ENCODE data around the gene SPATA31D3. TPM values are rescaled to one million over a fixed set of nuclear protein-coding genes. Genes with fewer than 3 reads are reported as not detected.

SPATA31D3 gene
- total RNA-seq, 2 donors from 2014 or later, result not detected

DNA sequence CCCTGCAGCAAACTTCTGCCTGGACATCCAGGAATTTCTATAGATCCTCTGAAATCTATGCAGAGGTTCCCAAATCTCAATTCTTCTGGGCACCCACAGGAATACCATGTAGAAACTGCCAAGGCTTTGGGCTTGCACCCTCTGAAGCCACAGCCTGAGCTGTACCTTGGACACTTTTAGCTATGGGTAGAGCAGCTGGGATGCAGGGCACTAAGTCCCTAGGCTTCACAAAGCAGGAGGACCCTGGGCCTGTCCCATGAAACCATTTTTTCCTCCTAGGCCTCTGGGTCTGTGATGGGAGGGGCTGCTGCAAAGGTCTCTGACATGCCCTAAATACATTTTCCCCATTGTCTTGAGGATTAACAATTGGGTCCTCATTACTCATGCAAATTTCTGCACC, 12.3 kb downstream of the SPATA31D3 start:
- no peaks in the 10 kb centered on the region for H3K4me1 ChIP-seq
- peaks cover 0 to 11% (median 0%) of the 10 kb centered on the region in 3 donors for H3K9me3 ChIP-seq
- TF ChIP-seq, protein P1, sequence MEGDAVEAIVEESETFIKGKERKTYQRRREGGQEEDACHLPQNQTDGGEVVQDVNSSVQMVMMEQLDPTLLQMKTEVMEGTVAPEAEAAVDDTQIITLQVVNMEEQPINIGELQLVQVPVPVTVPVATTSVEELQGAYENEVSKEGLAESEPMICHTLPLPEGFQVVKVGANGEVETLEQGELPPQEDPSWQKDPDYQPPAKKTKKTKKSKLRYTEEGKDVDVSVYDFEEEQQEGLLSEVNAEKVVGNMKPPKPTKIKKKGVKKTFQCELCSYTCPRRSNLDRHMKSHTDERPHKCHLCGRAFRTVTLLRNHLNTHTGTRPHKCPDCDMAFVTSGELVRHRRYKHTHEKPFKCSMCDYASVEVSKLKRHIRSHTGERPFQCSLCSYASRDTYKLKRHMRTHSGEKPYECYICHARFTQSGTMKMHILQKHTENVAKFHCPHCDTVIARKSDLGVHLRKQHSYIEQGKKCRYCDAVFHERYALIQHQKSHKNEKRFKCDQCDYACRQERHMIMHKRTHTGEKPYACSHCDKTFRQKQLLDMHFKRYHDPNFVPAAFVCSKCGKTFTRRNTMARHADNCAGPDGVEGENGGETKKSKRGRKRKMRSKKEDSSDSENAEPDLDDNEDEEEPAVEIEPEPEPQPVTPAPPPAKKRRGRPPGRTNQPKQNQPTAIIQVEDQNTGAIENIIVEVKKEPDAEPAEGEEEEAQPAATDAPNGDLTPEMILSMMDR (IDR thresholded peaks at IDR 0.05), result no peak
- no peak for TF ChIP-seq POLR2A (IDR thresholded peaks at IDR 0.05)
- H3K27me3 ChIP-seq, result no peaks in the 10 kb centered on the region
- no peaks in the 10 kb centered on the region for H3K36me3 ChIP-seq (replicated peaks in 1 of 2; ENCODE audit: insufficient read depth in 1 of 2, low read depth in 2 of 2)
- no peak for ATAC-seq
- DNase-seq, result no peak
- no peak overlapping the region for H3K27ac ChIP-seq
- no peak overlapping the region for H3K4me3 ChIP-seq
- intact Hi-C loops (cut with DNase I), result no loop called here

DNA sequence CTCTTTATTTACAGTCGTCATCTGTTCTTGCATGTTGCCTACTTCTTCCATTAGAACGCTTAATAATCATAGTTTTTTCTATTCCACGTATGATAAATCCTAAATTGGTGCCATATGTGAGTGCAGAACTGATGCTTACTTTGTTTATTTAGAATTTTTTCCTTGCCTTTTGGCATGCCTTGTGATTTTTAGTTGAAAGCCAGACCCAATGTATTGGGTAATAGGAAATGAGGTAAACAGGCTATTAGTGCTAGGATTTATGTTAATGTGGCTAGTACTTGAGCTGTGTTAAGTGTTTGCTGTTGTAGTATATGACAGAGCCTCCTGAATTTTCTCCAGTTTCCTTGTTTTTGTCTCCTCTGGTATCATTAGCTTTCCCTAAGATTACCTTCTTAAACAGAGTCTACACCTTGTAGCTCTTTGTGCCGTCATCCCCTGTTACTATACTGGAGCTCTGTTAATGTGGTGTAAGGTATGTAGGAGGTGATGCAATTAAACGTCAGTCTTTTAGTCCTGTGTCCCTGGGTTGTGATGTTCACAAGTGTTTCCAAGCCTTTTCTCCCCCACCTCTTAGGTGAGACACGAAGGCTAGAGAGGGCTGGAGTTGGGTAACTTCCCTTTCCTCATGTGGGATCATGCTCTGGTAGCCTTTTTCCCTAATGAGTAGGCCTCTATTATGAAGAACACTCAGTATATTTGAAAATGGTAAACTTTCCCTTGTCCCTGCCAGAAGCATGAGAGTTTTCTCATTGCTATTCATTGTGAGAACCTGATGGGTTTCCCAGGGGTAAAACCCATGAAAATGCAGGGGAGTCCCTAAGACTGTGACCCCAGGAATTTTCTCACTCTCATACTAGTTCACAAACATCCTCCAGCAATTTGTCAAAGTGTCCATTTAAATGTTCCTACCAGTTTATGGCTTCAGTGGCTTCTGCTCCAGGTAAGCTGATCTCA, 21.2 kb downstream of the SPATA31D3 start:
- intact Hi-C loops (cut with DNase I), result no loop called here
- Histone ChIP-seq H3K27ac (no peak overlapping the region), H3K4me3 (no peak overlapping the region), H3K4me1 (no peaks in the 10 kb centered on the region), H3K27me3 (no peaks in the 10 kb centered on the region), H3K9me3 (no peaks in the 10 kb centered on the region), H3K36me3 (replicated peaks in 1 of 2; ENCODE audit: insufficient read depth in 1 of 2, low read depth in 2 of 2) (no peaks in the 10 kb centered on the region)
- TF ChIP-seq, protein P1 (IDR thresholded peaks at IDR 0.05), result no peak
- ATAC-seq (no peak), DNase-seq (no peak)
- 52 to 64% methylated on average over 6 of the region's 6 CpGs for WGBS, 2 donors

DNA sequence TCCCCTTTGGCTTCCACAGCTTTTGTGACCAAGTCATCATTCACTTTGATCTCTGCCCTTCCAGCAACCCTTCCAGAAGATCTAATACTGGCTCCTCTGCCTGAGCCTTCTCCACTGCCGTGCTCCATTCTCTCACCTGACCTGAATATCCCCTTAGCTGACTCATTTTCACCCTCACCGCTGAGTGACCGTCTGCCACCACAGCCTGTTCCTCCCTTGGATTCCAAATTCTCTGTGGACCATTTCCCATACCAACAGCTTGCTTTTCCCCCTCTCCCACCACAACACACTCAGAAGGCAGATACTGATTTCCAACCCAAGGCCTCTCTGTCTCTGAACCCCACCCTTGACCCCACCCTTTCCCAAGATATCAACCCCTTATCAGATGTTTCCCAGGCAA, 24.7 kb downstream of the SPATA31D3 start:
- Histone ChIP-seq H3K27me3 (no peaks in the 10 kb centered on the region), H3K9me3 (no peaks in the 10 kb centered on the region), H3K36me3 (replicated peaks in 1 of 2; ENCODE audit: insufficient read depth in 1 of 2, low read depth in 2 of 2) (no peaks in the 10 kb centered on the region), H3K4me1 (no peaks in the 10 kb centered on the region), H3K4me3 (no peak overlapping the region), H3K27ac (no peak overlapping the region)
- 74 to 90% methylated on average over 3 of the region's 3 CpGs for WGBS, 2 donors
- no peak for ATAC-seq
- intact Hi-C loops (cut with DNase I), result no loop called here
- DNase-seq, result no peak
- no peak for TF ChIP-seq POLR2A (IDR thresholded peaks at IDR 0.05)
- TF ChIP-seq, protein P1 (IDR thresholded peaks at IDR 0.05), result no peak

DNA sequence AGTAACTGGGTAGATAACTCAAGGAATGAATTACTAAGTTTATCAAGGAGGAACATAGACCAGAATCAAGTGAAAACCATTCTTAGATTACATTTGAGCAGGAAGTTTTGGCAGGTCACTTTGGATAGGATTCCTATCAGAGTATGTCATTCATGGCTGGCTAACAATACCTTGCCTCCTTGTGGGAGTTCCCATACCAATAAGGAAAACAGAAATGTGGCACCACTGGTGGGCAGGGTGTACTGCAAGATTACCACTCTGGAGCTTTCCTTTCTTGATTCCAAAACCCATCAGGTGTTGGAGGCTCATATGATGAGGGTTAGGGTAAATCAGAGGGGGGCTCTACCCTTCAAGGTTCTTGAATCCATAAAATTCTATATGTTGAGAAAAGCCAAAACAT, 26.7 kb downstream of the SPATA31D3 start:
- ATAC-seq, result no peak
- TF ChIP-seq, protein P1 (IDR thresholded peaks at IDR 0.05), result no peak
- TF ChIP-seq POLR2A (IDR thresholded peaks at IDR 0.05), result no peak

DNA sequence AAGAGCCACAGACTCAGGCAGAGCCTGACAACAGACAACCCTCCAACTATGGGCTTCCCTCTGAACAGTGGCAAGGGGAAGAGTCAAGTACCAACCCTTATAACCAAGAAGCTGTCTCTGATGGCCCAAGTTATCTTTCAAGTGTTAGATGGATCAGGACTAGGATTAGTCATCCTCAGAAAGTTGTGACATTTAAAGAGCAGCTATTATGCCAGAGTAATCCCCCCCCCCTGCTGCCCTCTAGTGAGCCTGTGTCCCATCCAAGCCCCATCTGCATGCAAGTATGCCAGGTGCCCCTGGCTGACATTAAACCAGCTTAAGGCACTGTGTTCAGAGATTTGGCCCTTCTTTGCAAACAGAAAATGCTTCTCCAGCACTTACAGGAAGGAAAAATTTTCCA, 28.4 kb downstream of the SPATA31D3 start:
- H3K4me3 ChIP-seq, result no peak overlapping the region
- no peaks in the 10 kb centered on the region for H3K9me3 ChIP-seq
- no peak for DNase-seq
- H3K36me3 ChIP-seq (replicated peaks in 1 of 2; ENCODE audit: insufficient read depth in 1 of 2, low read depth in 2 of 2), result no peaks in the 10 kb centered on the region
- no peaks in the 10 kb centered on the region for H3K4me1 ChIP-seq
- ATAC-seq, result no peak
- intact Hi-C loops (cut with DNase I), result no loop called here
- no peak overlapping the region for H3K27ac ChIP-seq
- TF ChIP-seq, protein P1 (IDR thresholded peaks at IDR 0.05), result no peak
- TF ChIP-seq POLR2A (IDR thresholded peaks at IDR 0.05), result no peak
- H3K27me3 ChIP-seq, result no peaks in the 10 kb centered on the region

More for the DNA sequence above, 26.7 kb downstream of the SPATA31D3 start:
- Histone ChIP-seq H3K9me3 (no peaks in the 10 kb centered on the region), H3K4me3 (no peak overlapping the region), H3K4me1 (no peaks in the 10 kb centered on the region), H3K36me3 (replicated peaks in 1 of 2; ENCODE audit: insufficient read depth in 1 of 2, low read depth in 2 of 2) (no peaks in the 10 kb centered on the region), H3K27ac (no peak overlapping the region), H3K27me3 (no peaks in the 10 kb centered on the region)
- DNase-seq, result no peak
- intact Hi-C loops (cut with DNase I), result no loop called here

All from body of pancreas (tissue), 4 donors.